KMS-11 (cell line): ENCODE measurements around the gene AKT3.

Source experiments
- H2AFZ ChIP-seq: fragments of 200-600 bp; sonication (generic); 2 replicates; pipeline ENCODE4 v1.6.1; 2016; ENCODE audit warnings: antibody characterized with exemption, mixed run types, low read depth
- H3K27ac ChIP-seq: fragments of 200-600 bp; sonication (generic); 2 replicates; pipeline ENCODE4 v1.6.1; 2016; ENCODE audit warnings: mild to moderate bottlenecking, mixed run types
- H3K27me3 ChIP-seq: fragments of 200-600 bp; sonication (generic); 2 replicates; pipeline ENCODE4 v1.6.1; 2017; ENCODE audit warnings: mild to moderate bottlenecking, low read depth, mixed run types, moderate library complexity; ENCODE audit not compliant: insufficient read depth
- H3K36me3 ChIP-seq: fragments of 200-600 bp; sonication (generic); 2 replicates; pipeline ENCODE4 v1.6.1; 2017; ENCODE audit warnings: mild to moderate bottlenecking, mixed run types; ENCODE audit not compliant: insufficient read depth
- H3K4me1 ChIP-seq: fragments of 200-600 bp; sonication (generic); 2 replicates; pipeline ENCODE4 v1.6.1; 2016; ENCODE audit warnings: mild to moderate bottlenecking, low read depth, mixed run types; ENCODE audit not compliant: poor library complexity, severe bottlenecking
- H3K4me2 ChIP-seq: fragments of 200-600 bp; sonication (generic); 2 replicates; pipeline ENCODE4 v1.7.0; 2016; ENCODE audit warnings: mild to moderate bottlenecking, mixed run types
- H3K4me3 ChIP-seq: fragments of 200-600 bp; sonication (generic); IDR thresholded peaks from 2 replicates; pipeline ENCODE4 v1.6.1; 2017; ENCODE audit warnings: low read depth, low read length, mixed read lengths; ENCODE audit not compliant: insufficient read depth
- H3K79me2 ChIP-seq: fragments of 200-600 bp; sonication (generic); 2 replicates; pipeline ENCODE4 v1.6.1; 2016; ENCODE audit warnings: low read depth, mixed run types; ENCODE audit not compliant: insufficient read depth
- H3K9ac ChIP-seq: fragments of 200-600 bp; sonication (generic); 2 replicates; pipeline ENCODE4 v1.6.1; 2016; ENCODE audit warnings: mild to moderate bottlenecking, mixed run types
- H4K20me1 ChIP-seq: fragments of 200-600 bp; sonication (generic); 2 replicates; pipeline ENCODE4 v1.6.1; 2016; ENCODE audit warnings: mild to moderate bottlenecking, mixed run types; ENCODE audit not compliant: insufficient read depth
- CTCF ChIP-seq: fragments of 200-600 bp; sonication (generic); conservative IDR thresholded peaks from 2 replicates; pipeline ENCODE4 v1.6.1; 2017; ENCODE audit warnings: low read depth, mild to moderate bottlenecking, antibody characterized with exemption, low read length, moderate library complexity, mixed read lengths

AKT3 gene

DNA sequence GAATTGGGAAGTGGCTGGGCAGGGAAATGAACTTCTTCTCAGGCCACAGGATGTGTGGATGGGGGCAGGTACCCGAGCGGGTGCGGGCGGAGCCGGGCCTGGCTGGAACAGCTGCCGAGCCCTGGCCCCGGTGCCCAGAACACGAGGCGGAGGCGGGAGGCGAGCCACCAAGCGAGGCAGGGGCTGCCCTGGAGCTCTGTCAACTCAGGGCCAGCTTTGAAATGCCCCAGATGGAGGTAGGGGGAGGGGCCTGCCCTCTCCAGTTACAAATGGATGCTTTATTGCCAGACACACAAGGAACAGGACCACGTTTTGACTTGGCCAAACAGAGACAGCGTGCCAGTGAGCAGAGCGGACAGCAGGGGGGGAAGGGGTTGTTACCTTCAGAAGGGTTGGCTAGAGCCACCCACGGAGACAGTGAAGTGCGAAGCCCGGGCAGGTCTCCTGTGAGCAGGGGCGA, 353.8 kb downstream of the AKT3 start:
- no peaks in the 10 kb centered on the region for H3K79me2 ChIP-seq
- TF ChIP-seq CTCF, result no peak
- H4K20me1 ChIP-seq, result no peaks in the 10 kb centered on the region
- no peak overlapping the region for H3K4me3 ChIP-seq
- H3K27ac ChIP-seq, result no peak overlapping the region
- no peak overlapping the region for H3K9ac ChIP-seq
- no peaks in the 10 kb centered on the region for H3K36me3 ChIP-seq
- H3K4me1 ChIP-seq, result no peaks in the 10 kb centered on the region
- H3K27me3 ChIP-seq, result no peaks in the 10 kb centered on the region
- no peak overlapping the region for H2AFZ ChIP-seq
- H3K4me2 ChIP-seq, result no peak overlapping the region

DNA sequence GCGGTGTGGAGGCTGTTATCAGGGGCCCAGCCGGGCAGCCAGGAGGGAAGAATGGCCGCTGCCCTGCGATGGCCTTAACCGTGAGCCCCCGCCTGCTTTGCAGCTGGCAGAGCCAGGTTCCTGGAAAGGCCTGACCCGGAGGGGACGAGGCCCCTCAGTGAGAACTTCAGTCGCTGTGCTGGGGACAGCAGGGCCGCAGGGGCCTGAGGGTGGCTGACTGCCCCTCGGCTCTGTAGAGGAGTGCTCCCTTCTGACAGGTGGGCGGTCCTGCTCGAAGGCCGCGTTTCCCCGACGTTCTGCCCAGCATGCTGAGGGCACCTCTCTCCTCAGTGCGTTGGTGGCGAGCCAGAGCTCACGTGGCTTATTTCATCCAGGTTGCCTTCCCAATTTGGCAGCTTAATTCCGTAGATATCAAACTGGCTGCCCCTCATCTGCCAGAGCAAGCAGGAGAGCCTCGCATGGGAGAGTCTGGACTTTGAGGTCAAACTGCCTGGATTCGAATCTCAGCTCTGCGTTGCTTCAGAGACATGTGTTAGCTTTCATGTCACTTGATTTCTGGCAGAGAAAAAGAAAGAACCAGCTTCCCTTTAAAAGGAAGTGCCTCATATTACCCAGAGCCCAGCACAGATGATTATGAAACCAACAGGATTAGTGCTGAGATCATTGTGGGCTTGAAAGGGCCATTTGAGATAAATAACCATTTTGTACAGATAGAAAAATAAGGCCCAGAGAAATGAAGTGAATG, 354.4 kb downstream of the AKT3 start:
- no peak for TF ChIP-seq CTCF
- no peak overlapping the region for H3K9ac ChIP-seq
- H3K27ac ChIP-seq, result no peak overlapping the region

DNA sequence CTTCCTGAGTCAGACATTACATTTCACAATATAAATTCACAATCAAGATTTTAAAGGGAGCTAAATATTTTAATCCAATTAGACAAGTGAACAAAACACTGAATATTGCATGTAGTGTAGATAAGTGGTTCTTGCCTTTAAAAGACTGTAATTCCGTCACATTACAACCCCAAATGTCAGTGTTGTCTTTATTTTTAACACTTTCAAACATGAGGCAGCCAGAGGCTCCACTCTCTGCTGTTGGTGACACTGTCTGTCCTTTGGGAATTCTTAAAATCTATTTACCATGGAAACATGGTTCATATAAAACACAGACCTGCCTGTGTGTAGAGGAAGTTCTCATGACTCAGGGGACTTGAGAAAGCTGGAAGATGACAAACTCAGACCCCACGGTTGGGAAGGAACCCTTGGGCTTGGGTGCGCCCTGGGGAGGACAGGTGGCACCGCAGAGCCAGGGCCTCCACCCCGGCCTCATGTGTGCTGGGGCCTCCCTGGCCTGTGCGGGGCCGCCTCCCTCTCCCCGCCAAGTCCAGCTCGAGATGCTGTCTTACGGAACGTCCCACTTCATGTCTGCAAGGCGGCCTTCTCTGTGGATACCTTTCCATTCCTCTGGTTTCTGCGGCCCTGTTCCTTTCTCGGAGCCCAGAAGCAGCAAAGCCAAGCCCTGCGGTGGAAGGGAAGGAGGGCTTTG, 355.2 kb downstream of the AKT3 start:
- H3K9ac ChIP-seq, result no peak overlapping the region
- no peak overlapping the region for H2AFZ ChIP-seq
- no peak overlapping the region for H3K4me2 ChIP-seq
- no peaks in the 10 kb centered on the region for H3K4me1 ChIP-seq
- H3K4me3 ChIP-seq, result no peak overlapping the region
- no peaks in the 10 kb centered on the region for H3K79me2 ChIP-seq
- no peaks in the 10 kb centered on the region for H3K36me3 ChIP-seq
- H4K20me1 ChIP-seq, result no peaks in the 10 kb centered on the region
- no peak for TF ChIP-seq CTCF
- H3K27ac ChIP-seq, result no peak overlapping the region
- no peaks in the 10 kb centered on the region for H3K27me3 ChIP-seq

More for the DNA sequence above, 354.4 kb downstream of the AKT3 start:
- no peaks in the 10 kb centered on the region for H3K79me2 ChIP-seq
- no peak overlapping the region for H2AFZ ChIP-seq
- no peaks in the 10 kb centered on the region for H4K20me1 ChIP-seq
- H3K4me2 ChIP-seq, result no peak overlapping the region
- H3K36me3 ChIP-seq, result no peaks in the 10 kb centered on the region
- H3K4me3 ChIP-seq, result no peak overlapping the region
- H3K4me1 ChIP-seq, result no peaks in the 10 kb centered on the region
- no peaks in the 10 kb centered on the region for H3K27me3 ChIP-seq

- H2AFZ ChIP-seq, result no peak overlapping the region
- H3K4me1 ChIP-seq, result no peaks in the 10 kb centered on the region
- no peaks in the 10 kb centered on the region for H4K20me1 ChIP-seq
- H3K4me2 ChIP-seq, result no peak overlapping the region
- no peaks in the 10 kb centered on the region for H3K36me3 ChIP-seq
- no peaks in the 10 kb centered on the region for H3K79me2 ChIP-seq
- no peak overlapping the region for H3K4me3 ChIP-seq
- H3K9ac ChIP-seq, result no peak overlapping the region
- no peak for TF ChIP-seq CTCF
- no peaks in the 10 kb centered on the region for H3K27me3 ChIP-seq
- no peak overlapping the region for H3K27ac ChIP-seq
These were observed 356.6 kb downstream of the AKT3 start for GRCh38 chr1:243493156-243494129.
